HG02884 (cell line): ENCODE results near the gene PRPS2.

Experiments used
- ATAC-seq: cut with Tn5 transposase; IDR thresholded peaks from one replicate; pipeline ENCODE4 v1.9.1; 2021; ENCODE audit warnings: mild to moderate bottlenecking, moderate library complexity; ENCODE audit not compliant: unreplicated experiment

The PRPS2 gene

DNA sequence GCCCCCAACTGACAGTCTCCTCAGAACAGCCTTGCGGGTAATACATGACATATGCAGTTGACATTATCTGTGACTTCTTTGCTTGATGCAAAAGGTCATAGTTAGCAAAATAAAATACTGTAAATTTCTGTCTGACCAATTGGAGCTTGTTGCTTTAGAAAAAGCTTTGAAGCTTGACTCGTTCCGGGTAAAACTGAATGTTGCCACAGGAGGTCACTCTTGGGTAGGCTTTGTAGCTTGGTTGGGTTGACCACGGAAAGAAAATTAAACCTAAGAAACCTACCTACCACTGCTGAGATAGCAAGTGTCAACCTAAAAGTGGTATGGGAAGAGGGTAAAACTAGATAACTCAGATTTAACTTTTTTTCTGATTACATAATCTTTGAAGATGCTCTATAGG, 23.2 kb downstream of the PRPS2 start:
- ATAC-seq, result no peak

DNA sequence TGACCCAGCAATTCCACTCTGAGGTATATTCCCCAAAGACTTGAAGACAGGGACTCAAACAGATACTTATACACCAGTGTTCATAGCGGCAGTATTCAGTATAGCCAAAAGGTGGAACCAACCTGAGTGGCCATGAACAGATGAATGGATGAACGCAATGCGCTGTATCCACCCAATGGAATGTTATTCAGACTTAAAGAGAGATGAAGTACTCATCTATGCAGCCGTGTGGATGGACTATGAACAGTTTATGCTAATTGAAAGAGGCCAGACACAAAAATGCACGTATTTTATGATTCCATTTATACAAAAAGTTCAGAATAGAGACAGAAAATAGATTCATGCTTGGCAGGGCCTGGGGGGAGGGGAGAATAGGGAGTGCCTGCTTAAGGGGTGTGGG, 26.3 kb downstream of the PRPS2 start:
- ATAC-seq, result no peak

- ATAC-seq, result no peak
Measured at GRCh38 chrX:12819222-12819621, 28.0 kb downstream of the PRPS2 start.

DNA sequence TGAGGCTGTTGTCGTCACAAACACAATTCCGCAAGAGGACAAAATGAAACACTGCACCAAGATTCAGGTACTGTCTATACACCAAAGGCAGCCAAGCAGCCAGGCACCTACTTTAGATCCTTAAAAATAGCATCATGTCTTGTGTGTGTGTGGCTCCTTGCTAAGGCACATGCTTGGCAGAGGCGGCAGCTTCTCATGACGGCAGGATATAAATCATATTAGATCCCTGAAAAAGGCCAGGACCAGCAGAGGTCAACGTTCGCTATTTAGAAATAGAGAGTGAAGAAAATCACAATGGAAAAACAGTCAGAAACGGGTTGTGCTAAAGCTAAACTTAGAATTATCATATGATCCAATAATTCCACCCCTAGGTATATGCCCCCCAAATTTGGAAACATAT, 29.5 kb downstream of the PRPS2 start:
- no peak for ATAC-seq

- no peak for ATAC-seq
Measured at GRCh38 chrX:12824944-12825343, 33.7 kb downstream of the PRPS2 start.

DNA sequence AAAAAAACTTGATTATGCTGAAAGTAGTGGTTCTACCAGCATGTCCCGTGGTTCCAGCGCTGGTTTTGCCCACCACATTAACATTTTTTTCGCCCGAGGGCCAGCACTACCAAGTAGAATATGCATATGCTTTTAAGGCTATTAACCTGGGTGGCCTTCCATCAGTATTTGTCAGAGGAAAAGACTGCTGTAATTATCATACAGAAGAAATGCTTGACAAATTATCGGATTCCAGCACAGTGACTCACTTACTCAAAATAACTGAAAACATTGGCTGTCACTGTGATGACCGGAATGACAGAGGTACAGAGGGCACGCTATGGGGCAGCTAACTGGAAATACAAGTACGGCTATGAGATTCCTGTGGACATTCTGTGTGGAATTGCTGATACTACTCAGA, 34.6 kb downstream of the PRPS2 start:
- ATAC-seq, result no peak

DNA sequence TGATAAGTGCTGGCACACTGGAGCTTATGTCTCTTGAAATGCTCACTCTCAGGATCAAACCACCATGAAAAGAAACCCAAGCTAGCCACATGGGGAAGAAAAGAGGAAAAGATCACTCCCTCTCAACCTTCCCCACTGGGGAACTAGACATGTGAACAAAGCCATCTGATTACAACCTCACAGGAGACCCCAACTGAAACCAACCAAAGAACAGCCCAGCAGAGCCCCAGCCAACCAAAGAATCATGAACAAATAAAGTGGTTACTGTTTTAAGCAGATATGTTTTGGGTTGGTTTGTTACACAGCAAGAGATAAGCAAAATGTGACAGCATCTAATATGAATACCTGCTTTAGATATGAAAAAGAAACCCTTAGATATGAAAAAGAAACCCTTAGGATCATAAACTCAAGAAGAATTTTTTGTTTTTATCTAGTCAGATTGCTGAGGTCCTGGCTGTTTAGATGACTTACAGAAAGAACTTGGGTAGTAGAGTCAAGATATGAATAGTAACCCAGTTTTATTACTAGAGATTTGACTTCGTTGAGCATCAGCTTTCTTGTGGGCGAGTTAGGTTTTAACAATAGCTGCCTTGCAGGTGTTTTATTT, 52.0 kb downstream of the PRPS2 start:
- no peak for ATAC-seq

GRCh38 chrX:12843668-12844279, 52.6 kb downstream of the PRPS2 start:
- ATAC-seq, result peak; percentile 91

- ATAC-seq, result peak; percentile 41
Measured at GRCh38 chrX:12844319-12844718, 53.1 kb downstream of the PRPS2 start.

GRCh38 chrX:12865359-12865758, 74.1 kb downstream of the PRPS2 start:
- ATAC-seq, result no peak

DNA sequence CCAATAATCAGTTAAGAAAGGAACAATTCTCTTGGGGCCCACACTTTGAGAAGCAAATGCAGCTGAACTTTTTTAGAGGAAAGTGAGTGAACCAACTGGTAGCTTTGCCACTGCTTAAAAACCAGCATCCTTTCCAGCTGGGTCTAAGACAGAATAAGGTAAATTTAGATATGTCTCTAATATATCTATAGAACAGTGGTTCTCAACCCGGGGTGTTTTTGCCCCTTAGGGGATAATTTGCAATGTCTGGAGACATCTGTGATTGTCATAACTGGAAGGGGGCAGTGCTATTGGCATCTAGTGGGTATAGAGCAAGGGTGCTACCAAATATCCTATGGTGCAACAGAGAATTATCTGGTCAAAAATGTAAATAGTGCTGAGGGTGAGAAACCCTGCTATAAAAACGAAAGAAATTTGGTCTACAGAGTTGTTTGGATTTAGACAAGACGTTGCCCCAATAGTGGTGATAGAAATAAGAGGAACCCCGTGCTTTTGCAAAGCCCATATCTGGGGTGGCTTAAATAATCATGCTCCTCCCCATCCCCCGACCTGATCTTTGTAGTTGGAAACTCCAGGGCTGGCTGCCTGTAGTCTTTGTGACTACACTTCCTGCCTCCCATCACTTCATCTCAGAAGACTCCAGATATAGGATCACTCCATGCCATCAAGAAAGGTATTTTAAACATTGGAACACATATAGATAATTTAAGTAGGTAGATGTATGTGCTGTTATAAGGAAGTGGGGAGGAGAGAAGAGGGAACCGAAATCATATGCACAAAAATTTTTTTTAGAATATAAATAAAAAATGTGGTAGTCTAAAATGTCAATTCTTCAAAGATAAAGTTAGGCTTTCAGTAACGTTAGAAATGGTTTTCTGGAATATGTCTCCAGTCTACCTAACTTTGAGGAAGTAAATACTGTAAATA, 75.5 kb downstream of the PRPS2 start, which contains the start of gene TLR7:
Gene TLR7 (plus strand): TSS at position 622 of the 927 bp plus-strand sequence. CDS start 507 bp downstream, outside the sequence.
- no peak for ATAC-seq

GRCh38 chrX:12867685-12868084, 76.5 kb downstream of the PRPS2 start:
- ATAC-seq, result no peak

GRCh38 chrX:12868747-12869146, 77.5 kb downstream of the PRPS2 start:
- peak; percentile 63 for ATAC-seq

- ATAC-seq, result no peak
Measured at GRCh38 chrX:12871257-12871656, 80.0 kb downstream of the PRPS2 start.

DNA sequence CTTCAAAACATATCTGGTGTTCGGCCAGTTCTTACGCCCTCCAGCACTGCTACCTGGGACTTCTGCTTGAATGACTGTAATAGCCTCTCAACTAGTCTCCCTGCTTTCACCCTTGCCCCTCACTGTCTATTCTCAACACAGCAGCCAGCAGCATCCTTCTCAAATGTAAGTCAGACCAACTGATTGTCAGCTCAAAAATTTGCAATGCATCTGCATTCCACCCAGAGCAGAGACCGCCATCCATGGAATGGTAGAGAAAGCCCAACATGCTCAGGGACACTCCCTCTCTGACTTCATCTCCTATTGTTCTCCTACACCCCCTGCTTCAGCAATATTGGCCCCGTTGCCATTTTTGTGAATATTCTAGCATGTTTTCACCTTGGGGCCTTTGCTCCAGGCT, 81.5 kb downstream of the PRPS2 start:
- ATAC-seq, result no peak
